Measurements from ENCODE around the gene DTX2.

The DTX2 gene

DNA sequence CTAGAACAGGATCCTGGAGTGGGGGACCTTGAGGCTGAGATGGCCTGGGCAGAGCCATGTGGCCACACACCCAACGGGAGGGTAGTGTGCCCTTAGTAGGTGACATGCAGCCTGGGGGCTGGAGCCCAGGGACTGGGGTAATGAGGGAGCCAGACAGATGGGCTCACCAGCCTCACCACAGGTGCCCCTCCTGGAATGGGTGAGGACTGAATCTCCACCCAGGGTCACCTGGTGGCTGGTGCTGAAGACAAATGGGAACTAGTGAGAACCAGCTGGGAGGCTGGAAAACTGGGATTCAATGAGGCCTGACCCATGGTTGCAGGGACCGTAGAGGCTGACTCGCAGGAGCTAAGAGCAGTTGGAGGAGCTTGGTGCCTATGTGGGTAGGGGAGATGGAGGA, 30.7 kb upstream of the DTX2 start:
- TF ChIP-seq FOXP2 (optimal IDR thresholded peaks at IDR 0.05; ENCODE audit: borderline replicate concordance, extremely low read depth, extremely low read length, insufficient read depth) (no peak), POLR2AphosphoS5 (IDR thresholded peaks at IDR 0.05; ENCODE audit: low read depth, low read length) (no peak), SIN3A (IDR thresholded peaks at IDR 0.05; ENCODE audit: borderline replicate concordance, insufficient read depth, low read length) (no peak), TAF1 (IDR thresholded peaks at IDR 0.05; ENCODE audit: borderline replicate concordance, insufficient read depth, low read length) (no peak)
- TF ChIP-seq, protein P1, sequence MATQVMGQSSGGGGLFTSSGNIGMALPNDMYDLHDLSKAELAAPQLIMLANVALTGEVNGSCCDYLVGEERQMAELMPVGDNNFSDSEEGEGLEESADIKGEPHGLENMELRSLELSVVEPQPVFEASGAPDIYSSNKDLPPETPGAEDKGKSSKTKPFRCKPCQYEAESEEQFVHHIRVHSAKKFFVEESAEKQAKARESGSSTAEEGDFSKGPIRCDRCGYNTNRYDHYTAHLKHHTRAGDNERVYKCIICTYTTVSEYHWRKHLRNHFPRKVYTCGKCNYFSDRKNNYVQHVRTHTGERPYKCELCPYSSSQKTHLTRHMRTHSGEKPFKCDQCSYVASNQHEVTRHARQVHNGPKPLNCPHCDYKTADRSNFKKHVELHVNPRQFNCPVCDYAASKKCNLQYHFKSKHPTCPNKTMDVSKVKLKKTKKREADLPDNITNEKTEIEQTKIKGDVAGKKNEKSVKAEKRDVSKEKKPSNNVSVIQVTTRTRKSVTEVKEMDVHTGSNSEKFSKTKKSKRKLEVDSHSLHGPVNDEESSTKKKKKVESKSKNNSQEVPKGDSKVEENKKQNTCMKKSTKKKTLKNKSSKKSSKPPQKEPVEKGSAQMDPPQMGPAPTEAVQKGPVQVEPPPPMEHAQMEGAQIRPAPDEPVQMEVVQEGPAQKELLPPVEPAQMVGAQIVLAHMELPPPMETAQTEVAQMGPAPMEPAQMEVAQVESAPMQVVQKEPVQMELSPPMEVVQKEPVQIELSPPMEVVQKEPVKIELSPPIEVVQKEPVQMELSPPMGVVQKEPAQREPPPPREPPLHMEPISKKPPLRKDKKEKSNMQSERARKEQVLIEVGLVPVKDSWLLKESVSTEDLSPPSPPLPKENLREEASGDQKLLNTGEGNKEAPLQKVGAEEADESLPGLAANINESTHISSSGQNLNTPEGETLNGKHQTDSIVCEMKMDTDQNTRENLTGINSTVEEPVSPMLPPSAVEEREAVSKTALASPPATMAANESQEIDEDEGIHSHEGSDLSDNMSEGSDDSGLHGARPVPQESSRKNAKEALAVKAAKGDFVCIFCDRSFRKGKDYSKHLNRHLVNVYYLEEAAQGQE (IDR thresholded peaks at IDR 0.05; ENCODE audit: insufficient read depth in 1 of 2, low read depth in 2 of 2, low read length in 2 of 2), result no peak

DNA sequence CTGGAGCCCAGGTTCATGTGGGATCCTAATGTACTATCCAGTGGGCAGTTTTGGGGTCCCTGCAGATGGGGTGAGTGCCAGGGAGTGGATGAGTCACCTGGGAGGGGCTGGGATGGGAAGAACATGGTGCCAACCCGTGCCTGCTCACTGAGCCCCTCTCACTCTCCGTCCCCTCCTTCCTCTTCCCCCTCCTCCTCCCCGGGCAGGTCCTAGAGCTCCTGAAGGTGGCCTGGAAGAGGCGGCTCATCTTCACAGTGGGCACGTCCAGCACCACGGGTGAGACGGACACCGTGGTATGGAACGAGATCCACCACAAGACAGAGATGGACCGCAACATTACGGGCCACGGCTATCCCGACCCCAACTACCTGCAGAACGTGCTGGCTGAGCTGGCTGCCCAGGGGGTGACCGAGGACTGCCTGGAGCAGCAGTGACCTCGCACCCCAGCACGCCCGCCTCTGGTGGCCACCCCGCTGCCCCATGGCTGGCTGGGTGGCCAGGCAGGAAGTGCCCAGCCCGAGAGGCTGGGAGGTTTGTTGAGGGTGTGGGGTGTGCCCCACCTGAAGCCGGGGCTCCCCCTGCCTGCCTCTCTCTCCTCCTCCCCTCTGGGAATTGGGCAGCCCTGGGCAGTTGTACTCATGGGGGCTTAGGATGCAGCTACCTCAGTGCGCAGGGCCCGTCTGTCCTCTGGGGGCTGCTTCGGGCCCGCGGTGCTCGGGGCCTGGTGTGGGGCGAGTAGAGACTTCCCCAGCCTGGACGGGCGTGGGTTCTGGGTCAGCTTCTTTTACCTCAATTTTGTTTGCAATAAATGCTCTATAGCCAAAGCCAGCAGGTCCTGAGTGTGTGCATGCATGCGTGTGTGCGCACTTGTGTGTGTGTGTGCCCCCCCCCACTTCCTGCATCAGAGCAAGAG, 43.9 kb downstream of the DTX2 start:
- TF ChIP-seq POLR2AphosphoS5 (IDR thresholded peaks at IDR 0.05; ENCODE audit: low read depth, low read length), result no peak
- no peak for TF ChIP-seq SIN3A (IDR thresholded peaks at IDR 0.05; ENCODE audit: borderline replicate concordance, insufficient read depth, low read length)
- no peak for TF ChIP-seq FOXP2 (optimal IDR thresholded peaks at IDR 0.05; ENCODE audit: borderline replicate concordance, extremely low read depth, extremely low read length, insufficient read depth)
- TF ChIP-seq, protein P1 (IDR thresholded peaks at IDR 0.05; ENCODE audit: insufficient read depth in 1 of 2, low read depth in 2 of 2, low read length in 2 of 2), result no peak
- no peak for TF ChIP-seq TAF1 (IDR thresholded peaks at IDR 0.05; ENCODE audit: borderline replicate concordance, insufficient read depth, low read length)

DNA sequence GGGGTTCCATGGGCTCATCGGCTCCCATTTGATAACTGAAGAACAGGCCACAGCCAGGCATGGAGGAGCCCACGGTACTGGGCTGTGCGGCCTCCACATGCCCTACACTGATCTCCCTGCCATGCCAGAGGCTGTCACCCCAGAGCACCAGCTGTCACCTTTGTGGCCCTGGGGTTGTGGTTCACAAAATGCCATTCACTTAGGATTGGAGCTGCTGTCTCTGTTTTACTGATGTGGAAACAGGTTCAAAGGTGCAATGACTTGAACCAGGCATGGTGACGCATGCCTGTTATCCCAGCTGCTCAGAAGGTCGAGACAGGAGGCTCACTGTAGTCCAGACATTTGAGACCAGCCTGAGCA, 44.6 kb downstream of the DTX2 start:
- TF ChIP-seq FOXP2 (optimal IDR thresholded peaks at IDR 0.05; ENCODE audit: borderline replicate concordance, extremely low read depth, extremely low read length, insufficient read depth) (no peak), TAF1 (IDR thresholded peaks at IDR 0.05; ENCODE audit: borderline replicate concordance, insufficient read depth, low read length) (no peak), SIN3A (IDR thresholded peaks at IDR 0.05; ENCODE audit: borderline replicate concordance, insufficient read depth, low read length) (no peak), POLR2AphosphoS5 (IDR thresholded peaks at IDR 0.05; ENCODE audit: low read depth, low read length) (no peak)
- TF ChIP-seq, protein P1 (IDR thresholded peaks at IDR 0.05; ENCODE audit: insufficient read depth in 1 of 2, low read depth in 2 of 2, low read length in 2 of 2), result no peak

DNA sequence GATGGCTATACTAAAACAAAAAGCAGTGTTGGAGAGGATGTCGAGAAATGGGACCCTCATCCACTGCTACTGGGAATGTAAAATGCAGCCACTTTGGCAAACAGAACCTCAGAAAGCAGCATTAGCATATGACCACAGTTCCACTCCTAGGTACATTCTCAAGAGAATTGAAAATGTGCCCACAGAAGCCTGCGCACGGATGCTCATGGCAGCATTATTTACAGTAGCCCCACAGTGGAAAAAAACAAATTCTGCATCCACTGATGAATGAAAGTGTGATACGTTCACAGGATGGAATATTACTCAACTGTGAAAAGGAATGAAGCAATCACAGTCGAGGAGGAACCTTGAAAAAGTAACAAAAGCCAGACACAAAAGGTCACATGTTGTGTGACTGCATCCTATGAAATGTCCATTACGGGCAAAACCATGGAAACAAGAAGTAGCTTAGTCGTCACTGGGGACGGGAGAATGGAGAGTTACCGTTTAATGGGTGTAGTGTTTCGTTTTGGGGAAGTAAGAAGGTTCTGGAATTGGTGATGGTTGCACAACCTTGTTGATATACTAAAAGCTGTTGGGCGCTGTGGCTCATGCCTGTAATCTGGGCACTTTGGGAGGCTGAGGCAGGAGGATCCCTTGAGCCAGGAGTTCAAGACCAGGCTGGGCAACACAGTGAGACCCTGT, 46.4 kb downstream of the DTX2 start:
- TF ChIP-seq POLR2AphosphoS5 (IDR thresholded peaks at IDR 0.05; ENCODE audit: low read depth, low read length), result no peak
- TF ChIP-seq SIN3A (IDR thresholded peaks at IDR 0.05; ENCODE audit: borderline replicate concordance, insufficient read depth, low read length), result no peak
- no peak for TF ChIP-seq FOXP2 (optimal IDR thresholded peaks at IDR 0.05; ENCODE audit: borderline replicate concordance, extremely low read depth, extremely low read length, insufficient read depth)
- TF ChIP-seq, protein P1 (IDR thresholded peaks at IDR 0.05; ENCODE audit: insufficient read depth in 1 of 2, low read depth in 2 of 2, low read length in 2 of 2), result no peak
- no peak for TF ChIP-seq TAF1 (IDR thresholded peaks at IDR 0.05; ENCODE audit: borderline replicate concordance, insufficient read depth, low read length)
